Activated naive CD4-positive, alpha-beta T cell treated with anti-CD3 and anti-CD28 coated beads, Interleukin-2, amount 50 U/mL, for 16 hours (primary cell): ENCODE results near the gene SHISA8.

Experiments used
- DNase-seq: peaks from one replicate; pipeline ENCODE4 v3.0.0-alpha.2; 2020

SHISA8 gene

DNA sequence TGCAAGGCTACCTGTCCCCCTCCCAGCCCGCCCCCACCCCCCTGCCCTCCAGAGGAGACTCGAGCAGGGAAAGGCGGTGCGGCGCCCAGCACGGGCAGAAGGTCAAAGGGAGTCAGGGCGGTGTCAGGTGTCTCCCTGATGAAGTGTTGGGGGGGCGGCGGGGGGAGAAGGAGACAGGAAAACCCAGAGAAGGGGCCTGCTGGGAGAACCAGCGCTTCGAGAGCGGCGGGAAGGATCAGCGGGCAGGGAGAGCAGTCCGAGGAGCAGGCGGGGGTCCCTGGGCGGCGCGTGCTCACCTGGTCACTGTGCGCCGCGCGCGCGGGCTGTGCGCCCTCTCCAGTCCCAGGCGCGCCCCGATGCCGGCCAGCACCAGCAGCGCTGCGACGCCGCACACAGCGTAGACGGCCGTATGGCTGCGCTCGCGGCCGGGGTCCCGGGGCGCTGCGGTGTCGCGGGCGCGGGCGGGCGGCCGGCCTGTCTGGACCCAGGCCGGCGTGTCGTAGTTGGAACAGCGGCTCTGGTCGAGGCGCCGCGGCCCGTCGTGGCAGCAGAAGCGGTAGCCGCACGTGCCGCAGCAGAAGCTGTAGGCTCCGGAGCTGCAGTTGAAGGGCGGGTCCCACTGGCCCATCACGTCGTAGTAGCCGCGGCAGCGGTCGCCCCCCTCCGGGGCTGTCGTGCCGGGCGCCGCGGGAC is 886 bp downstream of the SHISA8 start:
- no peak for DNase-seq

GRCh38 chr22:41913040-41913719 is 1.7 kb downstream of the SHISA8 start:
- no peak for DNase-seq

- no peak for DNase-seq
Measured at GRCh38 chr22:41912338-41913039, 2.4 kb downstream of the SHISA8 start.

DNA sequence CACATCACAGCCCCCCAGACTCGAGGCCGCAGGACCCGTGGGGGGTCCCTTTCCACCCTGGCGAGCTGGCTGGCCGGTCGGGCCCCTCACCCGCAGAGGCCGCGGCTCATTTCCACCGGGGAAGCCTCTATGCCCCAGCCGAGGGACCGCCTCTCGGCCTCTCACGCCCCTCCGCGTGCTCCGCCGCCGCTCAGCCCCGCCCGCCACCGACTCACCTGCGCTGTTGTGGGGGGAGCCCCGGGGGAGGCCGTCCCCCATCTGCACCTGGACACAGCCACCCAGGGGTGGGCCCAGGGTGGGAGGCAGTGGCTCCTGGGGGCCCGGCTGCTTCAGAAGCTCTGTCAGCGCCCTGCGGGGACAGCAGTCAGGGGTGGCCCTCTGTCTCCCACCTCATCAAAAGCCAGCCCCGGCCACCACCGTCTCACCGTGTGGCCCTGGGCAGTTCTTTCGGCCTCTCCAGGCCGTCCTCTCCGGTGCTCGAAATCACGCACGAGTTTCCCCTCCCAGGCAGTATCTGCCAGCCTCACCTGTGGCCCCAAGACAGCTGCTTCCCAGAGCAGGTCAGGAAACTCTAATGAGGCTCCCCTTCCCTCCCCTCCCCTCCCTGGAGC is 3.8 kb downstream of the SHISA8 start:
- DNase-seq = no peak

DNA sequence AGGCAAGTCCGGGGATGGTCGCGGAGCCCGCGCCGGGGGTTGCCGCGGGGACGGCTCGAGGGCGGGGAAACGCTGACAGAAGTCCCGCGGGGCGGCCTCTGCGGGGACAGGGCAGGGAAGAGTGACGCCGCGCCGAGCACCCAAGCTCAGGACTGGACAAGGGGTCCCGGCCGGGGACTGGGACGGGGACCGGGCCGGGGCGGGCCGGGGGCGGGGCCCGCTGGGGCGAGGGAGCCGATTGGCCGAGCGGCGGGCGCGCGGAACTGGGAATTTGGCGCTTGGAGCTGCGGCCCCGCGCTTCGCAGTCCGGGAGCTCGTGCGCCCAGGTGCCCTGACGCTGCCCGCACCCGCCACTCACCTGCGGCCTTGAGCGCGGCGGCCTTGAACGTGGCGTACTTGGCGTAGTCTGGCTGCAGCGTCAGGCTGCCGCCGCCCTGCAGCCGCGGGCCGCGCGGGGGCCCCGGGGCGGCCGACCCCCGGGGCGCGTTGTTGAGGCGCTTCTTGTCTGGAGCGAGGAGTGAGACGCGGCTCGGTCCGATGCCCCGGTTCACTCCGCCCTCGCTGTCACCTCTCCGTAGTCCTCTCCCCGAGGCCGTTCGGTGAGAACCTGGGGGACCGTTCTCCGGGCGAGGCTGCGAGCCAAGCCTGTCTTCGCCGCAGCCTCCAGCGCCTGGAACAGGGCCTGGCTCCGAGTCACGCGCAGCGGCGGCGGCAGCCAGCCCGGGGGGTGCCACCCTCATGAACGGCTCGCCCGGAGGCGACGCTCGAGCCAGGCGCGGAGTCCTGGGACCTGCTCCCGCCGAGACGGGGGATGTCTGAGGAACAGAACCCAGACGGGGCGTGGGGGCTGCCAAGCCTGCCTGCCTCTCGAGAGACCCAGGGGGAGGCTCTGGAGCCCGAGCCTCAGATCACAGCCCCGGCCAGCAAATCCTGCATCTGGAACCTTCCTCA is 4.5 kb downstream of the SHISA8 start:
- DNase-seq = peak; percentile 48

DNA sequence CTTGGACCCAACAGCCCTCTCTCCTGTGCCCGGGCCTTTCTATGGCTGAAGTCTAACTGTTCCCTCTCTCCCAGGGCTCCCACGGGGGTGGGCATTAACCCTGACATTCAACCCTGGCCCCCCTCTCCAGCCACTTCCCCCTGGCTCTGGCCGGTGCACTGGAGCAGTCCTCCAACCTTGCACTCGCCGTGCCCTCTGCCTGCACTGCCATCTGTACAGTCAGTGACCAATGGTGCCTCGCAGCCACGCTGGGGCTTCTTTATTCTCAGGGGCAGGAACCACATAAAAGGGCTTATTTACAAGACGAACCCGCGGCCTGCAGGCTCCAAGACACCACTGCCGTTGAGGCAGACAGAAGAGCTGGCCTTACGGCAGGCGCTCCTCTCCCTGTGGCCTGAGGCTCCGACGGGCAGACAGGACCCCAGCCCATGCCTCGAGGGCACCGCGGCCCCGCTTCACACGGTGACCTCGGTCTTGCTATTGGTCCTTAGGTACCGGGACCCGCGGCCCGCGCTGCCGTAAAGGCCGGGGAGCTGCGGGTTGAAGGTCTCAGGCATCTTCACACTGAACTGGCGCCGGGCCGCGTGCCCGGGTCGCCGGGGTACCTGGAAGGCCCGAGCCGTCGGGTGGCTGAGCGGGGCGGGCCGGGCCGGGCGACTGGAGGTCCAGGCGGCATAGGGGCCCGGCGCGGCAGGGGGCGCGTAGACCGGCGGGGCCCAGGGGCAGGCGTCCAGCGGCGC is 5.4 kb downstream of the SHISA8 start:
- DNase-seq = no peak

DNA sequence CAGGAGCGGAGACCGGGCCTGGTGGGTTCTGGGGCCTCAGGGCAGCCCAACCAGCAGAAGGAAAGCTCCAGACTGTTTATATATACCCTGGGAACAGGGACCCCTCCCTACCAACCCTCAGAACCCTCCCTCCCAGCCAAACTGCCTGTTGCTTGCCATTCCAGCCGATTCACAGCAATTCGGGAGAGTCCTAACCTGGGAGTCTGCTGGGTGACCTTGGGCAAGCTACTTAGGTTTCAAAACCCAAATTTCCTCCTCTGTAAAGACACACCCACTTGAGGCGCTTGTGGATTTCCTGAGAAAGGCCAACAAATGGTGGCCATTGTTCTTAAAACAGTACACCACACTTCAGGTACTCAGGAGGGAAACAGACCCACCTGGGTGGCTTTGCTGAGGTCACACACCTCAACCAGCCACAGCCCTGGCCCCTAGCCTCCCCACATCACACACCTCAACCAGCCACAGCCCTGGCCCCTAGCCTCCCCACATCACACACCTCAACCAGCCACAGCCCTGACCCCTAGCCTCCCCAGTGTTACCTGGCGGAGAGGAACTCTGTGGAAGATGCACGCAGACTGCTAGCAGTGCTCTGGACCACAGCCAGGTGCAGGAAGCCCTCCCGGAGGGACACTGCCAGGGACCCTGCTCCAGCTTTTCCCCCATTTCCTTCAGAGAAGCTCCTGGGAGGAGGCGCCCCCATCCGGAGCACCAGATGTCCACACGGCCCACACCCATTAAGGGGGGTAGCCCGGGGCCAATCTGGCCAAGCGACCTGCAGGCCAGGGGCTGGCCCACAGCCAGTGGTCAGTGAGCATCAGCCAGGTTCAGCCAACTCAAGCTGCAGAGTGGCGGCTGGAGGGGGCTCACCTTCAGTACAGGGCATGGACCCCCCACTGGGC is 6.2 kb downstream of the SHISA8 start:
- DNase-seq = no peak

GRCh38 chr22:41907436-41908401 is 7.2 kb downstream of the SHISA8 start:
- DNase-seq = no peak

DNA sequence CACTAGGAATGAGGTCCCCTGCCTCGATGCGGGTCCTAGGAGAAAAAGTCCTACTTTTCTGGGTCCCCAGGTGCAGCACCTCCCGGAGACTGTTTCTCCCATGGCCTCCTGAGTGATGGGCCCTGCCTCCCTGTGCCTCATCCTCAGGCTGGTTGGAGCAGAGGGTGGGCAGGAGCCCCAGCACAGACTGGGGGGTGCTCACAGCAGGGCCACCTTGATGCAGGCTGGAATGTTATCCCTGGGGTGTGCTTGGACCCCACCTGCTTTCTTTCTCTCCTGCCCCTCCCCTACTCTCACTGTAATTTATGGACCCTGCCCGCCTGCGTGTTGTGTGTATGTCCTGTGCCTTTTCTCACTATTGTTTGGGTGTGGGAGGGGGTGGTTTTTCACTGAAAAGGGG is 8.1 kb downstream of the SHISA8 start:
- no peak for DNase-seq

DNA sequence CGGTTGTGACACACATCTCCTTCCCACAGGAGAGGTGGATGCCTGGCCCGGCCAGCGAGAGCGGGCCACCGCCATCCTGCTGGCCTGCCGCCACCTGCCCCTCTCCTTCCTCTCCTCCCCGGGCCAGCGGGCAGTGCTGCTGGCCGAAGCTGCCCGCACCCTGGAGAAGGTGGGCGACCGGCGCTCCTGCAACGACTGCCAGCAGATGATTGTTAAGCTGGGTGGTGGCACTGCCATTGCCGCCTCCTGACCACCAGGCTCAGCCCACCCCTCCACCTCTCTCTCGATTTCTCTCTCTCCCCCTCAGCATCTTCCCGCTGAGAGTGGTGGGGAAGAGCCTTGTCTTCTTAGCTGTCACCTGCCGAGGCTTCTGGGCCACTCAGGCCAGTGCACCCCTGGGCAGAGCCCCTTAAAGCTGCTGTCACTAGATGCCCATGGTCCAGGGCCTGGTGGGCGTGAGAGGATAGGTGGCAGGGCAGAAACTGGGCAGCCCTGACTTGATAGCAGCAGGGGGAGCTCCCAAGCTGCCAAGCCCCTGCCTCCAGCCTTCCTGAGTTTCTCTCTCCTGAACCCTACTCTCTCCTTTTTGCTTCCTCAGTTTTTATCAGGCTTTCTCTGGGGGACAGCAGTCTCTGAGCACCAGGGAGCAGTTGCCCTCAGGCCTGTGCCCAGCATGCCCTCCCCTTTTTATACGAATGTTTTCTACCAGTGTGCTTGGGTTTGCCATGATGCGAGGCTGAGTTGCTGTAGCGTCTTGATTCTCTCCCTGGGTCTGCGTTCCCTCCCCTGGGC is 9.3 kb downstream of the SHISA8 start:
- no peak for DNase-seq

DNA sequence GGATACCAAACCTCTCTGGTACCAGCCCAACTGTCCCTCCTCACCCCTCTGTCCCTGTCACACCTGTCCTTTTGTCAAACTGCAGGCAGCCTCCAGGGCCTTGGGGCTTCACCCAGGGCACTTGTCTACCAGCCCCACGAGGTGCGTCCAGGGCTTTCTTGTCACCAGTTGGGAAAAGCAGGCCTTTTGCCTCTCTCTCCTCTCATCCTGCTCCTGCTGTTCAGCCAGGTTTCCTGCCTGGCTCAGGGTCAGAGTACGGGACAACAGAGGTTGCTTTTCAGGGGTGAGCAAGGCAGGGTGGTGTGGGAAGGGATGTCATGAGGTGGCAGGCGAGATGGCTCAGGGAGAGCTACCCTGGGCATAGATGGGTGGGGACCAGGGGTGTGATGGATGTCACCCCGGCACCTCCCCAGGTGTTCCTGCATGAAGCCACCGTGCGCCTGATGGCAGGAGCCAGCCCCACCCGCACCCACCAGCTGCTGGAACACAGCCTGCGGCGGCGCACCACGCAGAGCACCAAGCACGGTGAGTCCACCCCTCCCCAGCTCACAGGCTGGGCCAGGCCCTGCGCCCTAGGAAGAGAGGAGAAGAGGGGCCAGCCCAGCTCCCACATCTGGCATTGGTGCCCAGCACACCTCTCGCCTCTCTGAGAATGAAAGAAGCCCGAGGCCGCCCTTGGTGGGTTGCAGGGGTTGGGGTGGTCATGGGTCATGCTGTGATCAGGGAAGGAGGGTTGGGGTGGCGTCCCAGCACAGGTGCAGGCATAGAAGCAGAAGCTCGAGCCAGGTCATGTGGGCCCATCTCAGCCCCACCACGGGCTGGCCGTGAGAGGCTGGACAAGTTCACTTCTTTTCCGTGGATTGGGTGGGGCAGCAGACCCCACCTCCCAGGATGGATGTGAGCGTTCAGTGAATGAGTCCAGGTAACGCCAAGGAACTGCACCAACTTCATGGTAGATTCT is 10.1 kb downstream of the SHISA8 start:
- DNase-seq = no peak

- DNase-seq = no peak
Measured at GRCh38 chr22:41902932-41903421, 11.9 kb downstream of the SHISA8 start.

DNA sequence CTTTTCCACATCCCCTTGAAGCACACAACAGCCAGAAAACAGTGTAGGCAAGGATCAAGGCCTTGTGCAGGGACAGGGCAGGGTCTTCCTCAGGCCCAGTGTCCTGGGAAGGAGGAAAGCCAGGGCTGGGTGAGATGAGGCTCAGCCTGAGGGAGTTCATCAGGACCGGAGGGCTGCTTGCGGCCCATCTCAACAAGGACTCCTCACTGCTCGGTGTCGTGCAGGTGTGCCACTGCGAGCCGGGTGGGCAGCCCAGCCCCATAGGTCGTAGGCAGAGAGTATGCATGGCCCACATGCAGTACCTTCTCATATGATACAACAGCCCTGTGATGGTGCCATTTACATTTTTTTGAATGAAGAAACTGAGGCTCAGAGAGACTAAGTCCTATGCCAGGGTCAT is 12.9 kb downstream of the SHISA8 start:
- DNase-seq = no peak

DNA sequence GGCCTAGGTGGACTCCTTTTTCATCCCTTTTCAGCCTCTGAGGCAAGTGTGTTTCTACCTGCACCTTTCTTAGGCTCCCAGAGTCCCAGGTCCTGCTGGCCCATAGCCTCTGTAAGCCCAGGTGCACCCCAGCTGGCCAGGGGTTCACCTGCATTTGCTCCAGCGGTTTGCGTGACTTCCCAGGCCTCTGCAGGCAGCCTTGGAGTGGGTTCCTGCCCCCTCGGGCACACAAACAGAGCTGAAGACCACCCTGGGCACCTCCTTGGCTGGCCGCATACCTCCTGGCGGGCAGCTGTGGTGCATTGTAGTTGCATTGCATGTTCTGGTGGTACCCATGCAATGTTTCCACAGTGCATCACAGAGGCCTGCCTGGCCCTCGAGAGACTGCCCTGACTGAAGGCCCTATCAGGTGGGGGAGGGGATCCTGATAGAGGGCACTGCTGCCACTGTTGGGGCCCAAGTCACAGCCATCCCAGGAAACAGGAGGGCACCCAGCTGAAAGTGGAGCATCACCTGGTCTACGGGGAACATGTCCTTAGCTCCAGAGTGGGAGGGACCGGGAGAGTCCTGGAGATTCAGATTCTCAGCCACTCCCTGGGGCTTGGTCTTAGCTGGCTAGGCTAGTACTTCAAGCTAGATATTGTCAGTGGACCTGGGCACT is 14.1 kb downstream of the SHISA8 start:
- DNase-seq = no peak

- no peak for DNase-seq
Measured at GRCh38 chr22:41899992-41900651, 14.8 kb downstream of the SHISA8 start.

GRCh38 chr22:41899110-41899509 is 15.8 kb downstream of the SHISA8 start:
- DNase-seq = no peak
